NCI-H82 (cell line): ENCODE results near the gene KDM8.

Source experiments
- DNase-seq: peaks from one replicate; lab custom pipeline; 2025; lab: John Stamatoyannopoulos, UW

KDM8 gene

DNA sequence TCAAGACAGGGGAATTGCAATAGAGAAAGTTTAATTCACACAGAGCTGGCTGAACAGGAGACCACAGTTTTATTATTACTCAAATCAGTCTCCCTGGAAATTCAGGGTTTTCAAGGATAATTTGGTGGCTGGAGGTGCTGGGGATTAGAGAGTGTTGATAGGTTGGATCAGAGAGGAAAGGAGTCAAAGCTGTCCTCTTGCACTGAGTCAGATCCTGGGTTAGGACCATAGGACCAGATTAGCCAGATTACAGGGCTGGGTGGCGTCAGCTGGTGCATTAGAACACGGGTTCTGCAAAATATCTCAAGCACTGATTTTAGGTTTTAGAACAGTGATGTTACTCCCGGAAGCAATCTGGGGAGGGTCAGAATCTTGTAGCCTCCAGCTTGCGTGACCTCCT, 67.0 kb downstream of the KDM8 start:
- DNase-seq = no peak
